ENCODE results near the gene ATAD3C. TPM values are rescaled to one million over a fixed set of nuclear protein-coding genes. Genes with fewer than 3 reads are reported as not detected.
A peak's percentile ranks its signal among the peaks of the same experiment; 100 is the strongest.
"Not testable (repeated sequence)": the region's sequence is repeated elsewhere in the genome, so short reads cannot be mapped to it uniquely, and the experiment has no call there.

Gene ATAD3C
- total and polyA plus RNA-seq, 2 donors (not counting 3 experiments of a cell fraction or from before 2014, with no cell fraction given): 0.01 TPM; not detected in 1

GRCh38 chr1:1495461-1495975 lies 46.0 kb downstream of the ATAD3C start:
- H3K4me1 ChIP-seq (ENCODE audit: control insufficient read depth, extremely low read depth, insufficient read depth, low read length); H3K27ac ChIP-seq (ENCODE audit: insufficient read depth, low read depth, low read length); H3K9ac ChIP-seq (replicated peaks; ENCODE audit: extremely low read depth, insufficient read depth, low read length); intact Hi-C loops (cut with micrococcal nuclease); BruUV-seq (replicated peaks); H3K4me3 ChIP-seq (replicated peaks in 1 of 3; ENCODE audit: insufficient read depth in 1 of 3, low read depth in 1 of 3, low read length in 3 of 3); CTCF ChIA-PET; POLR2A ChIA-PET; dilution Hi-C loops (cut with MboI; ENCODE audit: extremely low pct_ligation_motif_present, low sequenced_read_pairs); H3K4me2 ChIP-seq (ENCODE audit: insufficient read depth, low read length); H3K27me3 ChIP-seq (ENCODE audit: control insufficient read depth in 2 of 2, insufficient read depth in 2 of 2, low read length in 2 of 2); H3K79me2 ChIP-seq (ENCODE audit: control insufficient read depth, insufficient read depth, low read length); H2AFZ ChIP-seq (ENCODE audit: low read depth, low read length); H3K9me3 ChIP-seq (replicated peaks; ENCODE audit: control insufficient read depth, insufficient read depth, low read length); H4K20me1 ChIP-seq (replicated peaks; ENCODE audit: control insufficient read depth, extremely low read depth, insufficient read depth, low read length); FAIRE-seq; DNase-seq (ENCODE audit: low read depth, low spot score); H3K9me1 ChIP-seq (replicated peaks; ENCODE audit: control insufficient read depth, extremely low read depth, insufficient read depth, low read length): not testable (repeated sequence)
- peaks cover 4 to 10% of the 10 kb centered on the region in 2 experiments for H3K36me3 ChIP-seq (ENCODE audit: control insufficient read depth in 2 of 2, extremely low read depth in 1 of 2, insufficient read depth in 2 of 2, low read length in 2 of 2)

- H3K36me3 ChIP-seq (ENCODE audit: control insufficient read depth in 2 of 2, extremely low read depth in 1 of 2, insufficient read depth in 2 of 2, low read length in 2 of 2); BruUV-seq (replicated peaks); POLR2A ChIA-PET; H3K4me1 ChIP-seq (ENCODE audit: control insufficient read depth, extremely low read depth, insufficient read depth, low read length); dilution Hi-C loops (cut with MboI; ENCODE audit: extremely low pct_ligation_motif_present, low sequenced_read_pairs); H3K9me1 ChIP-seq (replicated peaks; ENCODE audit: control insufficient read depth, extremely low read depth, insufficient read depth, low read length); H4K20me1 ChIP-seq (replicated peaks; ENCODE audit: control insufficient read depth, extremely low read depth, insufficient read depth, low read length); H3K27me3 ChIP-seq (ENCODE audit: control insufficient read depth in 2 of 2, insufficient read depth in 2 of 2, low read length in 2 of 2); H3K4me2 ChIP-seq (ENCODE audit: insufficient read depth, low read length); H3K9me3 ChIP-seq (replicated peaks; ENCODE audit: control insufficient read depth, insufficient read depth, low read length); H3K9ac ChIP-seq (replicated peaks; ENCODE audit: extremely low read depth, insufficient read depth, low read length); H3K79me2 ChIP-seq (ENCODE audit: control insufficient read depth, insufficient read depth, low read length); H3K4me3 ChIP-seq (replicated peaks in 1 of 3; ENCODE audit: insufficient read depth in 1 of 3, low read depth in 1 of 3, low read length in 3 of 3); H3K27ac ChIP-seq (ENCODE audit: insufficient read depth, low read depth, low read length): not testable (repeated sequence)
- intact Hi-C loops (cut with micrococcal nuclease): loop anchor here (2.0 kb wide), 1 partner anchor 98 kb away; the partner anchor contains the start of gene MRPL20
- TF ChIP-seq CTCF (IDR thresholded peaks at IDR 0.05; ENCODE audit: extremely low read depth in 1 of 2, insufficient read depth in 1 of 2, low read depth in 1 of 2, low read length in 2 of 2): peak; percentile 34 to 53
- DNase-seq (ENCODE audit: low read depth, low spot score): peak; percentile 46
- peak overlapping the region; percentile 15 for H2AFZ ChIP-seq (ENCODE audit: low read depth, low read length)
- peak; percentile 50 for FAIRE-seq
- CTCF ChIA-PET: interaction anchor here (0.6 to 1.4 kb wide), 10 partner anchors 17 to 383 kb away, joined by 3 to 7 read pairs (median 4); partner anchors contain the start of genes AURKAIP1, CCNL2 and MIB2
Observed at GRCh38 chr1:1504777-1505365, 55.4 kb downstream of the ATAD3C start.

GRCh38 chr1:1505366-1505798 lies 55.9 kb downstream of the ATAD3C start:
- dilution Hi-C loops (cut with MboI; ENCODE audit: extremely low pct_ligation_motif_present, low sequenced_read_pairs); H3K79me2 ChIP-seq (ENCODE audit: control insufficient read depth, insufficient read depth, low read length); POLR2A ChIA-PET; H3K9me1 ChIP-seq (replicated peaks; ENCODE audit: control insufficient read depth, extremely low read depth, insufficient read depth, low read length); H3K4me3 ChIP-seq (replicated peaks in 1 of 3; ENCODE audit: insufficient read depth in 1 of 3, low read depth in 1 of 3, low read length in 3 of 3); H3K9ac ChIP-seq (replicated peaks; ENCODE audit: extremely low read depth, insufficient read depth, low read length); H3K9me3 ChIP-seq (replicated peaks; ENCODE audit: control insufficient read depth, insufficient read depth, low read length); H3K4me1 ChIP-seq (ENCODE audit: control insufficient read depth, extremely low read depth, insufficient read depth, low read length); H3K36me3 ChIP-seq (ENCODE audit: control insufficient read depth in 2 of 2, extremely low read depth in 1 of 2, insufficient read depth in 2 of 2, low read length in 2 of 2); DNase-seq (ENCODE audit: low read depth, low spot score); H3K27ac ChIP-seq (ENCODE audit: insufficient read depth, low read depth, low read length); H3K27me3 ChIP-seq (ENCODE audit: control insufficient read depth in 2 of 2, insufficient read depth in 2 of 2, low read length in 2 of 2); BruUV-seq (replicated peaks); H4K20me1 ChIP-seq (replicated peaks; ENCODE audit: control insufficient read depth, extremely low read depth, insufficient read depth, low read length); H3K4me2 ChIP-seq (ENCODE audit: insufficient read depth, low read length); H2AFZ ChIP-seq (ENCODE audit: low read depth, low read length): not testable (repeated sequence)
- intact Hi-C loops (cut with micrococcal nuclease): loop anchor here (2.0 kb wide), 1 partner anchor 99 kb away; the partner anchor contains the start of gene MRPL20
- FAIRE-seq: peak; percentile 71
- CTCF ChIA-PET: interaction anchor here (0.6 to 1.4 kb wide), 13 partner anchors 14 to 383 kb away, joined by 3 to 7 read pairs (median 4); partner anchors contain the start of genes AURKAIP1, CCNL2 and MIB2

Measured in endothelial cell of umbilical vein (primary cell).